Fibroblast of skin of left quadriceps (primary cell): ENCODE data around the gene DOCK4.
"Not testable (repeated sequence)": the region's sequence is repeated elsewhere in the genome, so short reads cannot be mapped to it uniquely, and the experiment has no call there.

Source experiments
- DNase-seq, 2 experiments: peaks; one replicate each; pipeline ENCODE4 v3.0.0-alpha.2; 2013; ENCODE audit warnings: low read depth in 2 of 2

The DOCK4 gene

DNA sequence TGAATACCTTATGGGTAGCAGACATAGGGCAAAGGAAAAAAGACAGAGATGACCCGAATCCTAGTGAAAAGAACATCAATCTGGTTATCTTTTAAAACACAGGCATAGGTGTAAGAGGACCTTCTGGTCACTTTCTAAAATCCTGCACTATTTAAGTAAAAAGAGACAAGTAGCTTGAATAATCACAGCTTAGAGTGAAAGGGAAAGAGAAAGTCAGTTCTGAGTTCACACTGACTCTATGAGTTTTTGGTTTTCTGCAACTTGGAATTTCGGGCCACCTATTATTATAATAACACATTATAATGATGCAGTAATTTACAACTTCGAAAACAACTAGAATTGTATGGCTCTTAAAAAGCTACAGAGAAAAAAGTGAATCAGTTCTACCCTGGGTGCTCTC, 247.8 kb downstream of the DOCK4 start:
- no peak for DNase-seq

DNA sequence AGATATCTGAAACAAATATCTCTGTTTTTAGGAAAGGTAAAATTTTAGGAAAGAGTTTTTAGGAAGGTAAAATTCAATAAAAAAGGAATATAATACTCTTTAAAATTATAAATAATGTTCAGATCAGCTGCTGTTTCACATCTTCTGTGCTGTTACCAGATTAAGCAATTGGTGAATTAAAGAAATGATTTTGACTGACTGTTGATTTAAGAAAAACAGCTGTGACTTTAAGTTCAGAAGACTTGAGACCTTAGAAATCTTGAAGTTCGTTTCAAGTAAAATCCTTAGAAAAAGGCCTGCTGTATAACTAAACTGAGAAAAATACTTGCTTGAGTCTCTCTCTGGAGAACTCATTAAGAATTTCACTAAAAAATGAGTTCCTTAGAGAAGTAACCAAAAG, 250.6 kb downstream of the DOCK4 start:
- no peak for DNase-seq

DNA sequence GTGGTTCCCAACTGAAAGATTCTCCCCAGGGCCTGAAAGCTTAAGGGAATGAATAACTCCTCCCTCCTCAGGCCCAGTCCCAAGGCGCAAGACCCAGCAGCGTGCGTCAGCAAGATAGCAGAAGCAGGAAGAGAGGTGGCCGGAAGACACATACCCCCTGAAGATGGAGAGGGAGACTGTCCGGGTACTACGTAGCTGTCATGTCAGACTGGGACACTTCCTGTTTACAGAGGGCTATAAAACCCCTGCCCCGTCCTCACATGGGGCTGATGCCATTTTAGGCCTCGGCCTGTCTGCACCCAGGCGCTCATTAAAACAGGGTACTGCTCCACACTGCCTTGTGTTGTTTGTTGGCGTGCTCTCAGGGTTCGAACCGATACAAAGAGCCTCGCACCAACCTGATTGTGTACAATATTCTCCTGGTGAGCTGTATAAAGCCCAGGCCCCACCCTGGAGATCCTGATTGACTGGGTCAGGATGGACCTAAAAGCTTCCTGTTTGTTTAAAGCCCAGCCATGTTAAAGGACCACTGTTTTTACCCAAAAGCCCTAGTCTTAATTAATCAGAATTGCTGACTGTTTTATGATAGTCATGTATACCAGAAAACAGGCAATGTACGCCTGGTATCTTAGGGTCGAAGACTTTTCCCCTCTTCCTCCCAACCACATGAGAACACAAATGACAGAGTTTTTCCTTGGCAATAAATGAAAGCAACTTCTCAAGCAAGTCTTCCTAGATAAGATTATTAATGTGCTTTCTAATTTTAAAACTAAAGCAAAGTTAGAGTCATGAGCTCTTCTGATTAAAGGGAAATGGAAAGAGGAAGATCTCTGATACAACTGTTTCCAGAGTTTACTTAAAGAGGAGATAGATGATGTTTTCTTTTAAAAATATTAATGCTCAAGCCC, 251.5 kb downstream of the DOCK4 start:
- no peak for DNase-seq

DNA sequence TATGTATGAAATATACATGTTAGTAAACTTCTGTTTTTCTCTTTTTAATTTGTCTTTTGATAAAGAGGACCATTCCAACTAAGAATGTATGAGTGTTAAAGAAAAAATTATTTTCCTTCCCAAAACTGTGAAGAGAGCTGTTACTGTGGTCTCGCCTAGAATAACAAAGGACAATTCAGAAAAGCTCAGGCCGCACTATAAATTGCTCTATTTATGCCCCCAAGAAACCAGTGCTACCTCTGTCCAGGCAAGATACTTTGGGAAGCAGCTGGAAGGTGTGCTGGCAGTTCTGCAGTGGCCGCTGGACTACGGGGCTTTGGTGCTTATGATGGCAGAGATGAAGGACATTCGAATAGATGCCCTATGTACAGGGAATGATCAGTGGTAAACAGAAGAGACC, 252.1 kb downstream of the DOCK4 start:
- no peak for DNase-seq

DNA sequence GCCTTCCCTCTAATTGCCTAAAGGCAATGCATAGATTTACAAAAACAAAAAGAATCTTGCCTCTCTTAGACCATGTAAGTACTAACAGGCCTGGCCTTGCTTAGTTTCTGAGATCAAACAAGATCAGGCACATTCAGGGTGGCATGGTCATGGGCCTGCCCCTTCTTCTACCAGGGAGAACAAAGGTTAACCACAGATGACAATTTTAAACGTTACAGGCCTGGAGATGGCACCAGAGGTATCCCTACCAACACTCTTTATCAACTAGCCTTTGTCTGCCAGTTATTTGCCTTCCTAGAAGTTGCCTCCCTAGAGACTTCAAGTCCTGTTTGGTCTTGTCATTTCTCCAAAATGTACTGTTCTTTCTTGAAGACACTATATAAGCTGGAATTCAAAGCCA, 252.6 kb downstream of the DOCK4 start:
- DNase-seq = no peak

DNA sequence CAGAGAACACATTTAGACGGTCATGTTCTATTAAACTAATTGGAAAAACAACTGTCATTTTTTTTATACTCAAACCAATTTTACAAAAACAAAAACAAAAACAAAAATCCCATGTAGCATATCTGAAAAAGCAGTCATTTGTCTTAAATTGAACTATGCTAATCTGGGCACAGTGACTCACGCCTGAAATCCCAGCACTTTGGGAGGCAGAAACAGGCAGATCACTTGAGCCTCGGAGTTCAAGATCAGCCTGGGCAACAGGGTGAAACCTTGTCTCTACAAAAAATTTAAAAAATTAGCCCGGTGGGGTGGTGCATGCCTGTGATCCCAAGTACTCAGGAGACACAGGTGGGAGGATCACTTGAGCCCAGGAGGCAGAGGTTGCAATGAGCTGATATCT, 253.4 kb downstream of the DOCK4 start:
- DNase-seq = no peak

DNA sequence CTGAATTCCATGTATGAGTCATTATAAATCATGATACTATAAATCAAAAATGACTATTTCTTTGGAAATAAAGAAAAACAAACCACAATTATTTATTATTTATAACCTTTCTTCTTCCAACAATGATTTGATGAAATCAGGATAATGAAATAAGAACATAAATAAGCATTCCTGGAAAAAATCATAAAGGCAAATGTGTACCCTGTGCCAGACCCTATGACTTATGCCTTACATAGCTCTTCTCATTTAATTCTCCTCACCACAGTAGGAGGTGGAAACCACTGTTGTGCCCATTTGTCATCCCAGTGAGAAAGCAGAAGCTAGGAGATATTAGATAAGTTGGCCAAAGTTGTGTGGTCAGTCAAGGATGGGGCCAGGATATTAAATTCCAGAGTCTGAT, 255.1 kb downstream of the DOCK4 start:
- DNase-seq = no peak

DNA sequence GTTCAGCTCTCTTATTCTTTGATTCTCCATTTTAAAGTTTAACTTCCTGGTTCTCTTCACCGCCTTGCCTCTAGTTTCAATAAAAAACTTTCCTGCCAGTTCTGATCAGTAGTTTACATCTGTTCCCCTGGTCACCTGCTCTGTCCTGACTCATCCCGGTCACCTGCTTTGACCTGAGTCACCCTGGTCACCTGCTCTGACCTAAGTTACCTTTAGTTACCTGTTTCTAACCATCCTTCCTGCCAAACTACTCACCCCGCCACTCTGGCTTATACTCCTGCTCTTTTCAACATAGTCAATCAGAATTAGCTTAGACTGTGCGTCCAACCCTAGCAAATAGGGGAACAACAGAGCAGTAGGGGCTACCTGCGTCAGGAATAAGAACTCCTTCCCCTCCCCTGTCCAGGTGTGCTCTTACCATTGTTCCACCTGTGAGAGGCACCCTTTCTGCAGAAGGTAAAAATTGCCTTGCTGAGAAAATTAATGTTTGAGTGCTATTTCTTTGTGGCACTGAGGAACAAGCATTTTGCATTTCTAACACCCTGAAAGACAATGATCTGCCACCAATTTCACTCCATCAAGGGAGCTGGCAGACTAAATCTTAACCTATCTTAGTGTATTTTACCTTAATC, 263.6 kb downstream of the DOCK4 start:
- DNase-seq = no peak

DNA sequence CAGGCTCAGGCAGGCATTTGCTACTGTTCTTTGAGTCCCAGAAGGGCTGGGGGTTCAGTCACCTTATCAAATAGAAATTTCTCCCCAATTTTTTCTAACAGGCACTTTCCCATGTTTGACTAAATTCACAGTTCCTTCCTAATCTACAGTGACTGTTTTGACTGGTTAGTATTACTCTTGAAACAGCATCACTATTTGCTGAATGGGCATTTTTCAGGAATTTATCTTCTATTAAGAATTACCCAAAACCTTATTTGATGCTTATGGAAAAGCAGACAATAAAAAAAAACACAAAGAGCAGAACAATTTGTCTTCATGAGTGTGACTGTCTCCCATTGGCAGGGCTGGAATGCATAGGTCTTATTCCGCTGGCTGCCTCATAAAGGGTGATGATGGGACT, 269.0 kb downstream of the DOCK4 start:
- no peak for DNase-seq

DNA sequence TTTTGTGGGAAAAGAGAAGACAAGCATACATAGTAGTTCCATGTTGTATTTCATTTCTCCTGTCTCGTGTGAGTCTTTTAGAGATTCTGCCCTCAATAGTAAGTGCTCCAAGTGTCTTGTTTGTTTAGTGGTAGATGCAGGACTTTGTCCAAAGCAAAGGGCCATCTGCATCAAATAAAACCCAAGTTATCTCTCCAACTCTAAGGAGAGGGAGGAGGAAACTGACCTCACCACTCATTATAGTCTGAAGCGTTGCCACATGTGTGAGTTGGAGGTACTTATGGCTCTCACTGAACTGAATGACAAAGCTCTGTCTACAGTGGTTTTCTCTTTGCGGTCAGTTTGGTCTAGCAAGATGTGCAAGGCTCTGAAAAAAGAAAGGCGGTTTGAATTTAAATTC, 272.6 kb downstream of the DOCK4 start:
- DNase-seq = peak; percentile 10 to 12

DNA sequence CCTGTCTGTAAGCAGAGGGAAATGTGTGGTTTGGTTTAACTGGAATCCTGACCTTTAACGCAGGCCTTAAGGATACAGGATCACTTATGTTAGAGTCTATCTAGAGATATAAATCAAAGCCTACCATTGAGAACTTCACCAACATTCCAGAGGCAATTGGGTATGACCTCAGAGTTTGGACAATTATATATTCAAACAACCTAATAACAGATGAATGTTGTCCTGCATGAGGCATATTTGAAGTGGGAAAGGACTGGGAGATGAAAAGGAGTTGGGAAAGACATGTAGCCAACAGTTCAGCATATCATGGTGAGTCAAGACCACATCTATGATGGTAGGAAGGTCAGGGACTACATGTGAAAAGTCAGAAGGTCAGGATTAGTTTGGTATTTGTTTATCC, 274.2 kb downstream of the DOCK4 start:
- no peak for DNase-seq

DNA sequence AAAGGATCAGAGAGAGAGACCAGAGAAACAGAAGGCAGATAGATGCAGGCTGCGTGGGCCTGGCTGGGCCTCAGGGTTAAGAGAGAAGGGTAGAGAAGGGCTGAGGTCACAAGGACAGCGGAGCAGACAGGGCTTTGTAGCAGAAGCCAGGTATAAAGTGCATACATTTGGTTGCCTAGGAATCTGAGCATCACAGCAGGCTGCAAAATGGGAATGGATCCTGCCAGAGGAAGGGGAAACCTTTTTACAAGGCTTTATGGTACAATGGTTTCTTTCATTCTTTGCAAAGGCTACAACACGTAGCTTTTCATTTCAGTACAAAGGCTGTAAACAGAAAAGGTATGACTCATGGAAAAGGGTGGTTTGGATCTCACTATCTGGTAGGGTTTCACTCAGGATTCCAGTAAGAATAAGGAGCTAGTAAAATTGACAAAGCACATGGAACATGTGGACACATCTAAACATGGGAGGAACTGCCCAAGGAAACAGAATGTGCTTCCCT, 275.1 kb downstream of the DOCK4 start:
- no peak for DNase-seq

DNA sequence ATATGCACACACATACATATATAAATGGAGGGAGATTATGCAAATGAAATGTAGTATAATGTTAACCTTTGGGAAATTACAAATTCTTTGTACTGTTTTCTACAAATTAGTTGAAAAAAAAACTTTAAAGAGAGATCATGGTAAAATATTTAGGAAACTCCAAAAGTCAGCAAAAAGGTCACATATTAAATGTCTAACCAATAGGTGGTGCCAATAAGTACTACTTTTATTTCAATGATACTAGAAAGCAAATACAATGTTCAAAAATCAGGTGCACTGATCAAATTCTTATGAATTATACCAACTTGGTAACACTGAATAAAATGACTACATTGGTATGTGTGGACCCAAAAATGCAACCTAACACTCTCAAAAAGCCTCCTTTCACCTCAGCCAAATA, 276.9 kb downstream of the DOCK4 start:
- no peak for DNase-seq

DNA sequence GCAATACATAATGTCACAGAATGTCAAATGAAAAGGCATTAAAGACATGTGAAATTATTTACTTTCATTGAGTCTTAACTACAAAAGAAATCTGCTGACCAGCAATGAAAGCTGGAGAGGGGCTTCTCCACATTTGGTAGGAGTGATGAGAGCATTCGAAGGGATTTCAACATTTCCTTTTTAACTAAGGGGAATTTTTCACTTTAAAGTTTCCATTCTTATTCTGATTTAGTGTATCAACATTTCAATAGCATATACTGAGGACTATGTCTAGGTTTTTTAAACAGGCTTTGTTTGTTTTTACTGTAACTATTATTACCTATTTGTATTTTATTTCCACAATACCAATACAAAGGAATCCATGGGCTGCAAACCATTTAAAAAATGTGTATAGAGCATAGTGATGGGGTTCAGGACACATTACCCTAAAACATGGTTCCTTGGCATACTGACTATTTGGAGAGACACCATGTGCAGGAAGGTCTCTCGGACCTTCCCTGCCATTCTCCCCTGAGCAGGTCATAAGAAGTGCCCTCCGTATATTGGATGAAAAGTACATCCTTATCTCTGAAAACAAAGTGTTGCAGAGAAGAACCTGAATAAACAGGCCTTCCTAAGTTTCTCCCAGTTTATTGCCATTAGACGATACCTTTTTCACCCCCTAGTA, 278.7 kb downstream of the DOCK4 start:
- no peak for DNase-seq

DNA sequence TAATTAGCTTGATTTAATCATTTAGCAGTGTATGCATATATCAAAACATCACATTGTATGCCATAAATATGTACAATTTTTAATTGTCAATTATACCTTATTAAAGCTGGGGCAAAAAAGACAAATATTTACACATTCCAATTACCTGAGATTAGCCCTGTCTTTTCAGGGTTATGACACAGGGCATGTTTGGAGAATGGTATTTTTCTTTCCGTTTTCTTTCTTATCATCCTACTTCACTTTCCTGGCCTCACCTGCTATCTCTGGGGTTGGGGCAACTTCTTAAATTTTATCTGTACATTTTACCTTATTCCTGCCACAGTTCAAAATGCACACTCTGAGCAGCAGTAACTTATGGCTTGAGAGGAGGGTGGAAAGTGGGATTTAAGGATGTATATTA, 285.9 kb downstream of the DOCK4 start:
- no peak for DNase-seq

DNA sequence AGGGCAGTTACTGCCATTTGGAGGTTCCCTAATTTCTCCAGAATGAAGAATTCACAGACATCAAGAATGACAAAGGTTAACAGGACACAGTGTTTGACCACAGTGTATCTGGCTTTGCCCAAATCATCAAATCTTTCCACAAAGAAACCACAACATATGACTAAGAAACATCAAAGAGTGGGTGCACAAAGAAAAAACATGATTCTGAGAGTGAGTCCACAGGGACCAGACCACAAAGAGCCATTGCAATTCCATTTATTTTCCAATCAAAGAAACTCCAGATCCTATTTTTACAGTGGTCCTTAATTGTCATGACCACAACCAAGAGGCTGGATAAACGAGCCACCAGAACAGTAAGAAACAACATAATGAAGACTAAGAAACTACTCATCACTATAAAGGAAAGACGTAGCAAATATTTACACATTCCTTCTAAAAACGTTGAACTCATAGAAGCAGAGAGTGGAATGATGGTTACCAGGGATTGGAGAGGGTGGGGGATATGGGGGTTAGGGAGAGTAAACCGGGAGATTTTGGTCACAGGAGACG, 286.5 kb downstream of the DOCK4 start:
- peak in 1 of 2 experiments; percentile 8 for DNase-seq

DNA sequence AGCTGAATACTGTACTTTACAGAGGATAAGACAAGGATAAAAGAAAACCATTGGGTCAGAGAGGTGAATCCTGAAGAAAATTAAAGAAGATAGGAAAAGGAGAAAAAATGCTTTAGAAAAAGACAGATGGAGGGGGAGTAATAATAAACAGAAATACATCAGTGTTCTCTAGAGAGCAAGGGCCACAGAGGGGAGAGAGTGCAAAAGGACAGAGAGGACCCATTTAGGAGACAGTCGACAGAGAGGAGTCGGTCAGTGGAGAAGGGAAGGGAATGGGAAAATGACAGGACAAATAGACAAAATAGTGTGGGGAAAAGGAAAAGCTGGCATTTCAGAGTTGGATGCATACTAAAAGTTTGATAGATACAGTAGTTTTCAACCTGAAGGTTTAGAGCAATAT, 287.0 kb downstream of the DOCK4 start:
- DNase-seq = no peak

DNA sequence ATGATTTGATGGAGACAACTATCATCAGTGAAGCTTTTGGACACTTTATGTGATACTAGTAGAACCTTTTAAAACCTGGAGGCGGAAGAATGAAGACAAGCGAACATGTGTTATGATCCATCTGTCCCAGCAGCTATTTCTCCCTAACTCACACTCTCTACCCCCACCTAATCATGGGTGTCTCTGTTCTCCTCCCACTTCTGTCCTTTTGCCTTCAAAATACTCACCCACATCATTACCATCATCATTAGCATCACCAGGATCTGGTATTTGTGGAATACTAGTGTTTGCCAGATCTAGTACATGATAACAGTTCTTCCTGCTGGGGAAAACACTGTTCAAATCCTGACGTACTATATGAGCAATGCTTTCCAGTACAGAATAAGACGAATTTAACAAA, 287.7 kb downstream of the DOCK4 start:
- DNase-seq = no peak

DNA sequence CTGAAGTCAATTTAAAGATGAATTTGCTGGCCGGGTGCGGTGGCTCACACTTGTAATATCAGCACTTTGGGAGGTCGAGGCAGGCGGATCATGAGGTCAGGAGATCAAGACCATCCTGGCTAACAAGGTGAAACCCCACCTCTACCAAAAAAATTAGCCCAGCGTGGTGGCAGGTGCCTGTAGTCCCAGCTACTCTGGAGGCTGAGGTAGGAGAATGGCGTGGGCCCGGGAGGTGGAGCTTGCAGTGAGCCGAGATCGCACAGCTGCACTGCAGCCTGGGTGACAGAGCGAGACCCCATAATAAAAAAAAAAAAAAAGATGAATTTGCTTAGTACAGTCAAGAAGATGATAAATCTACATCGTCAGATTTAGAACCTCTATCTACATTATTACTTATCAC, 288.8 kb downstream of the DOCK4 start:
- not testable (repeated sequence) for DNase-seq

DNA sequence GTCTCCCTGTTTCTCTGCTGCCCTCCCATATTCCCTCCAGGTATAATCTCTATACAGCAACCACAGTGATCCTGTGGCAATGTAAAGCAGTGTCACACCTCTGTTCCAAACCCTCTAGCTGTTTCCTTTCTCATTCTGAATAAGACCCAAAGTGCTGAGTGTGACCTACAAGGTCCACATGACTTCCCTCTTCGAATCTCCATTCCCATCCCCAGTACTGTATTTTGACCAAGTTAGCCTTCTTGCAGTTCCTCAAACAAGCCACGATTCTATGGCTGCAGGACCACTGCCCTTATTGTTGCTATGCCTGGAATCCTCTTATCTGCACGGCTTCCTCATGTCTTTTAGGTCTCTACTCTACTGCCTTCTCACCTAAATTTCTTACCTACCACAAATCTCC, 291.9 kb downstream of the DOCK4 start:
- no peak for DNase-seq

DNA sequence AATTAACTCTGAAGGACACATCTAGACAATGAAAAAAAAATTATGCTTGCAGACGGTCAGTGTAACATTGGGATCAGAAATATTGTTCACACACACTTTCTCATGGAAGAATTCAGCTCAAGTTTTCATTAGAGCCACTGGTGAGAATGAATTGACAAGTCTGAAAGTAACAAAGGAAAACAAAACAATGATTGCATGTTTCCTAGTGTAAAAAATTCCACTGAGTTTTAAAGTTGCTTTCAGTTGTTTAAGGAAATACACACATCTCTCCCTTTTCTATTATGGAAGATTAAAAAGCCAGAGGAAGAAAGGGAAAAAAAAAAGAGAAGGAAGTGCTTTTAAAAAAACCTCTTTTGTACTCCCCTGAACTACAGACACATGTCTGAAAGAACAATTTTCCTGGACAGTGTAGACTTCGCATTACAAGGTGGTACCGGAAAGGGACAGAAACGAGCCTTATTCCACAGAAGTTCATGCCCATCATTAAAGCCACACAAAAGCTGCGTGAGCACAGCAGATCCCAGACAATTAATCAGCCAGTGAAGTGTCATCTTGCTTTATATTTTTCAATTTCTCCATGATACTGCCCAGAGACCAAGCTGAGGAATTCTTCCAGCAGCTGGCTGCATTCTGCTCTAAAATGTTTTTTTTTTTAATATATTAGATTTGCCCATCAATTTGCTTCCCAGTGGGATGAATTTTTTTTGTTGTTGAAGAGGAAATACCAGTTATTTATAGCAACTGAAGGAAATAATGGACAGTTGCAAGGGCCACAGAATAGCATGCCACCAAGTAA, 294.8 kb downstream of the DOCK4 start:
- DNase-seq = no peak

DNA sequence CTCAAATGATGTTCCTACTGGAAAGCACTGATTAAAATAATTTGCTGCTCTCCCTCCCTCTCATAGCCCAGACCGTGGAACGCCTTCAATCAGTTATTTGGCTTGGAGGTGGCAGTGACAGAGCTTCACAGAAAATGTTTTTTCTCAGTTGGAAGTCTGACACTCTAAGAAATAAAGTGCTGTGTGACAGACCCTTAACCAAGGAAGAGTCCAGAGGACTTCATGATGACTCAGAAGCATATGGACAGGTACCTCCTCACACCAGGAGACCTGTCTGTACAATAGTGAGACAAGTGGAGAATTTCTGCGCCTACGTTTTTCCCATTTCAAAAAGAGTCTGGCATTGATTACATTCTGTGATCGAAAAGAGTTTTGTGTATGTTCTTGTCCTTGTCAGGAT, 295.5 kb downstream of the DOCK4 start:
- no peak for DNase-seq
